ENCODE data around the gene ADGRG1. TPM values are rescaled to one million over a fixed set of nuclear protein-coding genes. Genes with fewer than 3 reads are reported as not detected.

ADGRG1 gene
- total and polyA plus RNA-seq, 12 donors: 11.1 to 46.3 (median 19.0) TPM

DNA sequence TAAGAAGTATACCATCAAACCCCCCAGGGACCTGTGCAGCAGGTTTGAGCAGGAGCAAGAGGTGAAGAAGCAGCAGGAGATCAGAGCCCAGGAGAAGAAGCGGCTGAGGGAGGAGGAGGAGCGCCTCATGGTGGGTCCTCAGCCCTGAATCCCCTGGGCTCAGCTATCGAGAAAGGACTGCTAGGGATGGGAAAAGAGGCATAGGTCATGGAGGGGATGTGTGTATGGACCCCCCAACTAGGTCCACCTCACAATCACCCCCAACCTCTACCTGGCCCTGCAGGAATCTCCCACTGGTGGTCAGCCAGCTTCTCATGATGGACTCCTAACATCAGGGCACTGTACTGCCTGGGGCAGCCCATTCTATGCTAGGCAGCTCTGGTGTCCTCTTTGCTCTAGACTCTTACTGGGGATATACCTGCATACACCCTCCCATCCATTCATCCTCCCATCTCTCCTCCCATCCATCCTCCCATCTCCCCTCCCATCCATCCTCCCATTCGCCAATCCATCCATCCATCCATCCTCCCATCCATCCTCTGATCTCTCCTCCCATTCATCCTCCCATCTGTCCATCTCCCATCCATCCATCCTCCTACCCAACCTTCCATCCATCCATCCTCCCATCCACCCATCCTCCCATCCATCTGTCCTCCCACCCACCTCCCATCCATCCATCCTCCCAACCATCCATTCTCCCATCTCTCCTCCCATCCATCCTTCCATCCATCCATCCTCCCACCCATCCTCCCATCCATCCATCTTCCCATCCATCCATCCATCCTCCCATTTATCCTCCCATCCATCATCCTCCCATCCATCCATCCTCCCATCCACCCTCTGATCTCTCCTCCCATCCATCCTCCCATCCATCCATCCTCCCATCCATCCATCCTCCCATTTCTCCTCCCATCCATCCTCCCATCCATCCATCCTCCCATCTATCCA is 76.7 kb downstream of the ADGRG1 start:
- ATAC-seq (no peak), DNase-seq (no peak)
- no peak overlapping the region for H3K27ac ChIP-seq
- H3K27me3 ChIP-seq: no peaks in the 10 kb centered on the region
- TF ChIP-seq, protein P1, sequence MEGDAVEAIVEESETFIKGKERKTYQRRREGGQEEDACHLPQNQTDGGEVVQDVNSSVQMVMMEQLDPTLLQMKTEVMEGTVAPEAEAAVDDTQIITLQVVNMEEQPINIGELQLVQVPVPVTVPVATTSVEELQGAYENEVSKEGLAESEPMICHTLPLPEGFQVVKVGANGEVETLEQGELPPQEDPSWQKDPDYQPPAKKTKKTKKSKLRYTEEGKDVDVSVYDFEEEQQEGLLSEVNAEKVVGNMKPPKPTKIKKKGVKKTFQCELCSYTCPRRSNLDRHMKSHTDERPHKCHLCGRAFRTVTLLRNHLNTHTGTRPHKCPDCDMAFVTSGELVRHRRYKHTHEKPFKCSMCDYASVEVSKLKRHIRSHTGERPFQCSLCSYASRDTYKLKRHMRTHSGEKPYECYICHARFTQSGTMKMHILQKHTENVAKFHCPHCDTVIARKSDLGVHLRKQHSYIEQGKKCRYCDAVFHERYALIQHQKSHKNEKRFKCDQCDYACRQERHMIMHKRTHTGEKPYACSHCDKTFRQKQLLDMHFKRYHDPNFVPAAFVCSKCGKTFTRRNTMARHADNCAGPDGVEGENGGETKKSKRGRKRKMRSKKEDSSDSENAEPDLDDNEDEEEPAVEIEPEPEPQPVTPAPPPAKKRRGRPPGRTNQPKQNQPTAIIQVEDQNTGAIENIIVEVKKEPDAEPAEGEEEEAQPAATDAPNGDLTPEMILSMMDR (IDR thresholded peaks at IDR 0.05): no peak
- H3K4me3 ChIP-seq: no peak overlapping the region
- no peaks in the 10 kb centered on the region for H3K36me3 ChIP-seq
- intact Hi-C loops (cut with DNase I): no loop called here
- no peaks in the 10 kb centered on the region for H3K4me1 ChIP-seq
- WGBS, 2 donors: 90 to 95% methylated on average over 4 of the region's 4 CpGs
- H3K9me3 ChIP-seq: no peaks in the 10 kb centered on the region

DNA sequence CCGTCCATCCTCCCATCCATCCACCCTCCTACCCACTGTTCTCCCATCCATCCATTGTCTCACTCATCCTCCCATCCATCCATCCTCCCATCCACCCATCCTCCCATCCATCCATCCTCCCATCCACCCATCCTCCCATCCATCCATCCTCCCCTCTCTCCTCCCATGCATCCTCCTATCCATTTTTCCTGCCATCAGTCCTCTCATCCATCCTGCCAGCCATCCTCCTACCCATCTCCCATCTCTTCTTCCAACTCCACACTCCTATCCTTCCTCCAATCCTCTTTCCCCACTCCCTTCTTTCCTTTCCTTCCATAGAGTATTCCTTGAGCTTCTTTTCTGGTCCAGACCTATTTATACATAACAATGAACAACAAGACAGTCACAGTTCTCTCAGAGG is 78.3 kb downstream of the ADGRG1 start:
- no peaks in the 10 kb centered on the region for H3K36me3 ChIP-seq
- WGBS, 2 donors: 79 to 89% methylated on average over 1 of the region's 1 CpG
- H3K4me1 ChIP-seq: no peaks in the 10 kb centered on the region
- no peaks in the 10 kb centered on the region for H3K27me3 ChIP-seq
- H3K4me3 ChIP-seq: no peak overlapping the region
- H3K27ac ChIP-seq: no peak overlapping the region
- TF ChIP-seq, protein P1 (IDR thresholded peaks at IDR 0.05): no peak
- no peaks in the 10 kb centered on the region for H3K9me3 ChIP-seq
- no peak for ATAC-seq
- intact Hi-C loops (cut with DNase I): no loop called here
- no peak for DNase-seq

DNA sequence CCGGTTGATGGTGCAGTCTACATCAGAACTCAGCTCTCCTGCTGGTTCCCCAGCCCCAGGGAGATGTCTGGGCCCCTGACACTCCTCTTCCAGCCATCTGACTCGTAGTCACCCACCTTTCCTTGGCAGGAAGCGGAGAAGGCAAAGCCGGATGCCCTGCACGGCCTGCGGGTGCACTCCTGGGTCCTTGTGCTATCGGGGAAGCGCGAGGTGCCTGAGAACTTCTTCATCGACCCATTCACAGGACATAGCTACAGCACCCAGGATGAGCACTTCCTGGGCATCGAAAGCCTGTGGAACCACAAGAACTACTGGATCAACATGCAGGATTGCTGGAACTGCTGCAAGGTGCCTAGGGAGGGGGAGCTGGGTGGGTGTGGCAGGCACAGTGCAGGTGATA is 78.9 kb downstream of the ADGRG1 start:
- WGBS, 2 donors: 86 to 90% methylated on average over 11 of the region's 11 CpGs
- Histone ChIP-seq H3K4me1 (no peaks in the 10 kb centered on the region), H3K4me3 (no peak overlapping the region), H3K27ac (no peak overlapping the region), H3K36me3 (no peaks in the 10 kb centered on the region), H3K9me3 (no peaks in the 10 kb centered on the region), H3K27me3 (no peaks in the 10 kb centered on the region)
- intact Hi-C loops (cut with DNase I): no loop called here
- DNase-seq: no peak
- no peak for ATAC-seq
- TF ChIP-seq, protein P1 (IDR thresholded peaks at IDR 0.05): no peak

DNA sequence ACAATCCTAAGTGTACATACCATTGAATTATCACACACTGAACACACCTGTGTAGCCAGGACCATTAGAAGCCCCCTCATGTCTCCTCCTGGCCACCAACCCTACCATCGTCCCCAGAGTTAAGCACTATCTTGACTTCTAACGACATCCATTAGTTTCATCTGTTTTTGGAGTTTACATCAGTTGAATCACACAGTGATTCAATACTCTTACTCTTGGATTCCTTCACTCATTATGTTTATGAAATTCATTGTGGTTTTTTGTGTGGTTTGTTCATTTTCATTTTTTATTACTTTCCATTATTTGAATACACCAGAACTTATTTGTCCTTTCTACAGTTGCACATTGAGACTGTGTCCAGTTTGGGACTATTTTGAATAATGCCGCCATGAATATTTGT is 79.7 kb downstream of the ADGRG1 start:
- TF ChIP-seq, protein P1 (IDR thresholded peaks at IDR 0.05): no peak

More for the DNA sequence above, 79.7 kb downstream of the ADGRG1 start:
- ATAC-seq (no peak), DNase-seq (no peak)
- intact Hi-C loops (cut with DNase I): no loop called here
- no peak overlapping the region for H3K4me3 ChIP-seq
- no peaks in the 10 kb centered on the region for H3K4me1 ChIP-seq
- H3K27ac ChIP-seq: no peak overlapping the region
- H3K36me3 ChIP-seq: no peaks in the 10 kb centered on the region
- no peaks in the 10 kb centered on the region for H3K27me3 ChIP-seq
- 88 to 91% methylated on average over 3 of the region's 3 CpGs for WGBS, 2 donors
- no peaks in the 10 kb centered on the region for H3K9me3 ChIP-seq
